ENCODE results near the gene TBC1D24.

TBC1D24 gene

GRCh38 chr16:2469399-2470233 lies 5.3 kb upstream of the TBC1D24 start:
- TF ChIP-seq ZFX (IDR thresholded peaks at IDR 0.05) (no peak), CTCF (conservative IDR thresholded peaks at IDR 0.05) (no peak)
- peak overlapping the region; percentile 90 for H3K27ac ChIP-seq

GRCh38 chr16:2470234-2470601 lies 4.7 kb upstream of the TBC1D24 start:
- TF ChIP-seq CTCF (conservative IDR thresholded peaks at IDR 0.05) (no peak), ZFX (IDR thresholded peaks at IDR 0.05) (no peak)
- peak overlapping the region; percentile 26 for H3K27ac ChIP-seq

GRCh38 chr16:2470603-2471015 lies 4.3 kb upstream of the TBC1D24 start:
- TF ChIP-seq CTCF (conservative IDR thresholded peaks at IDR 0.05) (no peak), ZFX (IDR thresholded peaks at IDR 0.05) (no peak)
- peak overlapping the region; percentile 26 for H3K27ac ChIP-seq

GRCh38 chr16:2471016-2471652 lies 3.8 kb upstream of the TBC1D24 start, which contains the start of gene NTN3:
Gene NTN3, plus strand, starts transcription at chr16:2471297. Its CDS starts 405 bp downstream, at chr16:2471702.
- peak within 1 kb of the TSS; percentile 26 for H3K27ac ChIP-seq
- TF ChIP-seq ZFX (IDR thresholded peaks at IDR 0.05) (0 out of 2 replicates have a peak, but pooled peaks have one; percentile 14), CTCF (conservative IDR thresholded peaks at IDR 0.05) (no peak)

- peak overlapping the region; percentile 26 for H3K27ac ChIP-seq
- TF ChIP-seq ZFX (IDR thresholded peaks at IDR 0.05) = no peak
These were observed 3.1 kb upstream of the TBC1D24 start for GRCh38 chr16:2471653-2472487.

GRCh38 chr16:2472488-2472864 lies 2.5 kb upstream of the TBC1D24 start:
- TF ChIP-seq ZFX (IDR thresholded peaks at IDR 0.05) (no peak), CTCF (conservative IDR thresholded peaks at IDR 0.05) (no peak)
- no peak overlapping the region for H3K27ac ChIP-seq

- no peak for TF ChIP-seq CTCF (conservative IDR thresholded peaks at IDR 0.05)
- TF ChIP-seq ZFX (IDR thresholded peaks at IDR 0.05) = no peak
- H3K27ac ChIP-seq = peak overlapping the region; percentile 94
These were observed 2.0 kb upstream of the TBC1D24 start for GRCh38 chr16:2472885-2473445.

Data from C4-2B (cell line).